Measurements from ENCODE around the gene BCAS3.
"Not testable (repeated sequence)": the region's sequence is repeated elsewhere in the genome, so short reads cannot be mapped to it uniquely, and the experiment has no call there.

Gene BCAS3

GRCh38 chr17:61416540-61417363, 739.1 kb downstream of the BCAS3 start:
- peak; percentile 94 for DNase-seq

DNA sequence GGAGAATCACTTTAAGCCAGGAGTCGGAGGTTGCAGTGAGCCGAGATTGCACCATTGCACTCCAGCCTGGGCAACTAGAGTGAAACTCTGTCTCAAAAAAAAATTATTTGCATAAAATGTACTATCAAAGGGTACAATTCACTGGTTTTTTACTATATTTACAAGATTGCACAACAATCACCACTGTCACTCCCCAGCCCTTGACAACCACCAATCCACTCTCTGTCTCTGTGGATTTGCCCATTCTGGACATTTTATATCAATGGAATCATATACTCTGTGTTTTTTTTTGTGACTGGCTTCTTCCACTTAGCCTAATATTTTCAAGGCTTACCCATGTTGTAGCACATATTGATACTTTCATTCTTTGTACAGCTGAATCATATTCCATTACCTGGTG, 740.8 kb downstream of the BCAS3 start:
- DNase-seq, result no peak

DNA sequence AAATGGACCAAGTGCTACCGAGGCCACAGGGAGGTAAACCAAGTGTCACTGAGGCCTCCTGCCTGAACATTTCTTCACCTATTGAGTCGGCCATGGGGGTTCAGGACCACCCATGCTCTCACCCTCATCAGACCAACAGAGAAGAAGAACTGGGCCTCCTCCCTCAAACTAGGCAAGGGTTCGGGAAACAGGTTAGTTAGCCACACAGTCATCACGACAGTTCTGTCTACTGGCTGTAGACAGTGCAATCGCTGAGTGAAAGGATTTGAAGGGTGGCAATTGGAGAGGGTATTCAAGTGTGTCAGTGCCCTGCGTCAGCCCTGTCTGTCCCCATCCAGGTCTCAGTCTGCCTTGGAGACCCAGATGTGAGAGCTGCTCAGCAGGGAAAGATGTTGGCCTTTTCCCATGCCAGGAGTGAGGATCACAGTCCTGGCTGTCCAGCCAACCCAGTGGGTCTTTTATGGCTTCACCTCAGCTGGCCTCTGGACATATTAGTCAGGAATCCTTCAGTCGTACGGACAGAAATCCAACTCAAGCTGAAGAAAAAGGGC, 741.9 kb downstream of the BCAS3 start:
- DNase-seq, result no peak

GRCh38 chr17:61420052-61420451, 742.4 kb downstream of the BCAS3 start:
- no peak for DNase-seq

GRCh38 chr17:61420745-61421398, 743.2 kb downstream of the BCAS3 start:
- no peak for DNase-seq

GRCh38 chr17:61421460-61421859, 743.8 kb downstream of the BCAS3 start:
- no peak for DNase-seq

GRCh38 chr17:61422116-61422799, 744.6 kb downstream of the BCAS3 start:
- DNase-seq, result no peak

GRCh38 chr17:61422869-61423268, 745.2 kb downstream of the BCAS3 start:
- no peak for DNase-seq

DNA sequence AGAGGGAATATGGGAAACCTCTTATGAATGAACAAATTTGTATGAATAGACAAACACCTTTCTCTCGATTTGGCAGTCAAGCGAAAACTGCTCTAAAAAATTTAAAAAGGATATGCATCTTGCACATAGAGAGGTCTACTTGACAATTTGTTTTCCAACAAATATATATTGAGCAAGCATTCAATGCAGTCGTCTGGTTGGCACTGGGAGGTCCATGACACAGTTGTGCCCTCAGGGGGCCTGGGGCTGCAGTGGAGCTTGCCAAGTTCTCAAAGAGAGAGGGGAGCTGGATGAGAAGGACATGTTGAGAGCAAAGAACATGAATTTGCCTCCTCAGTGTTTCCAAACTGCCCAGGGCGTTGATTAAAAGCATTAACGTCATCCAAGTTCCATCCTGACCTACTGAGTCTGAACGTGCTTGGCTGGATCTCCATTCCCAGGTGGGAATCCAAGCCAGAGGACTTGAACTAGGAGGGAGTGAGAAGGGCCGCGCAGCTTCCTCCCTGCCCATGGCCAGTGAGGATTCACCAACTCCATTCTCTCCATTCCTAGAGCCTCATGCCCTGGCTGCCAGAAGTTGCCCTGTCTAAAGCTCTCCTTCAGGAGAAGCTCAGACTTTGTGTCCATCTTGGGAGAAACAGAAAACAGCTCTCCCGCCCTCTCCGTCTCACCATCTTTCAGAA, 746.5 kb downstream of the BCAS3 start:
- no peak for DNase-seq

DNA sequence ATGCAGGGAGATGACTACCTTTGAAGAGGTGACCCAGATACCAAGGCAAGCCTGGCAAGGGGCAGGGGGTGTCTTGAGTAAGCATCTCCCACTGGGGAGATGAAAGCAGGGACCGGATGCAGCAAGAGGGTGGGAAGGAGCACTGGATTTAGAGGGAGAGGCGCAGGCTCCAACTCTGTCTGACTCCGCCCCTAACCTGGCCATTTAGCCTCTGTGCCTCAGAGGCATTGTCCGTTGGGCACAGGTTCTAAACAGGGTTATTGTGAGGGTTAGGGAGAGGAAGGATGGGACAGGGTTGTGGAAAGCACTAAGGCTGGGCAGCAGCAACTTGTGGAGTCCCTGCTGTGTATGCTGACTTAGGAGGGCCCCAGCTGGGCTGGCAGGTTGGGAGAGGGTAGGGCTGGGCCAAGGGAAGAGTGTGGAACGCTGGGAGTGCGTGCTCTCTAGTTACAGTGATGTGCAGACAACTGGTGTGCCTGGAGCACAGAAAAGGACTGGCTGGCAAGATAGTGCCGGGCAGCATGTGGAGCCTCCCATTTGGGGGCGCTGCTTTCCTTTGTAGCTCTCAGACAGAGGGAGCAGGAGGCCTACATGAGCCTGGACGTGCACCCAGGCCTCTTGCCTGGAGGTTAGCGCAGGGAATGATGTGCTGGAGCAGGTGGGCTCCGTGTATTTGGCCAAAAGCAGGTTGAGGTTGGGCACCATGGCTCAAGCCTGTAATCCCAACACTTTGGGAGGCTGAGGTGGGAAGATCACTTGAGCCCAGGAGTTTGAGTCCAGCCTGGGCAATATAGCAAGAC, 748.2 kb downstream of the BCAS3 start:
- DNase-seq, result no peak

DNA sequence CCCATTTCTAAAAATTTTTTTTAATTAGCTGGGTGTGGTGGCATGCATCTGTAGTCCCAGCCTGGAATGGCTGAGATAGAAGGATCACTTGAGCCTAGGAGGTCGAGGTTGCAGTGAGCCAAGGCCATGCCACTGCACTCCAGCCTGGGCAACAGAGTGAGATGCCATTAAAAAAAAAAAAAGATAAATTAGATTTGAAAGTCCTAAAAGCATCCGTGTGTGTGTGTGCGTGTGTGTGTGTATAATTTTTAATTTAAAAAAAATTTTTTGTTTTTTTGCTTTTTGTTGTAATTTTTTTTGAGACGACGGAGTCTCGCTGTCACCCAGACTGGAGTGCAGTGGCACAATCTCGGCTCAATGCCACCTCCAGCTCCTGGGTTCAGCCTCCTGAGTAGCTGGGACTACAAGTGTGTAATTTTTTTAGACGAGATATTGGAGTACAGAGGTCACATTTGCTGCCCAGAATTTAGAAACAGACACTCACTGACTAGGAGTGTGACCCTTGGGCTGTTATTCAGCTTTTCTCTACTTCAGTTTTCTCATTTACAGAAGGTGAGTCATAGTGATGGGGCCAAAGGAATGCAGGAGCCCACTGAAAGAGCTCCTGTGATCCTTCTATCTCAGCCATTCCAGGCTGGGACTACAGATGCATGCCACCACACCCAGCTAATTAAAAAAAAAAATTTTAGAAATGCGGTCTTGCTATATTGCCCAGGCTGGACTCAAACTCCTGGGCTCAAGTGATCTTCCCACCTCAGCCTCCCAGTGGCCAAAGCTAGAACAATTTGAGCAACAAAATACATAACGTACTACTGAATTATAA, 749.0 kb downstream of the BCAS3 start:
- DNase-seq, result no peak

DNA sequence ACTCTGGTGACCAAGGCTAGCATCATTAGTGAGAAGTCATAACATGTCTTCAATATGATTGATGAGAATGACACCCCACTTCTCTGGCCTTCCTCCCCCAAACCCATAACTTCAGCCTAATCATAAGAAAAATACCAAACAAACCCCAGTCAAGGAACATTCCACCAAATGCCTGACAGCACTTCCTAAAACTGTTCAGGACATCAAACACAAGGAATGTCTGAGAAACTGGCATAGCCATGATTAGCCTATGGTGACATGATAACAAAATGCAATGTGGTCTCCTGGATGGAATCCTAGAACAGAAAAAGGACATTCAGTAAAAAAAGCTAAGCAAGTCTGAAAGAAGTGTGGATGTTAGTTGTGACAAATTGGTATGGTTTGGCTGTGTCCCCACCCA, 749.9 kb downstream of the BCAS3 start:
- no peak for DNase-seq

DNA sequence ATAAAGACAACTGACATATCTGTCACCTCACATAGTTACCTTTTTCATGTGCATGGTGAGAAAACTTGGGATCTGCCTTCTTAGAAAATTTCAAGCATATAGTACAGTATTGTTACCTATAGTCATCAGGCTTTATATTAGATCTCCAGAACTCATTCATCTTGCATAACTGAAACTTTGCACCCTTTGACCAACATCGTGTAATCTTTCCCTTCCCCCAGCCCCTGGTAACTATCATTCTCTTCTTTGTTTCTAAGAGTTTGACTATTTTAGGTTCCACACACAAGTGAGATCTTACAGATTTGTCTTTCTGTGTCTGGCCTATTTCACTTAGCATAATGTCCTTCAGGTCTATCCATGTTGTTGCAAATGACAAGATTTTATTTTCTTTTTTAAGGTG, 751.6 kb downstream of the BCAS3 start:
- no peak for DNase-seq

DNA sequence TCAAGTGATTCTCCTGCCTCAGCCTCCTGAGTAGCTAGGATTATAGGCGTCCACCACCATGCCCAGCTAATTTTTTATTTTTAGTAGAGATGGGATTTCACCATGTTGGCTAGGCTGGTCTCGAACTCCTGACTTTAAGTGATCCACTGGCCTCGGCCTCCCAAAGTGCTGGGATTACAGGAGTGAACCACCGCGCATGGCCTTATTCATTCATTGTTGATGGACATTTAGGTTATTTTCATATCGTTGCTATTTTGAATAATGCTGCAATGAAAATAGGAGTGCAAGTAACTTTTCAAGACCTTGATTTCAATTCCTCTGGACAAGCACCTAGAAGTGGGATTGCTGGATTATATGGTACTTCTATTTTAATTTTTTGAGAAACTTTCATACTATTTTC, 752.2 kb downstream of the BCAS3 start:
- not testable (repeated sequence) for DNase-seq

DNA sequence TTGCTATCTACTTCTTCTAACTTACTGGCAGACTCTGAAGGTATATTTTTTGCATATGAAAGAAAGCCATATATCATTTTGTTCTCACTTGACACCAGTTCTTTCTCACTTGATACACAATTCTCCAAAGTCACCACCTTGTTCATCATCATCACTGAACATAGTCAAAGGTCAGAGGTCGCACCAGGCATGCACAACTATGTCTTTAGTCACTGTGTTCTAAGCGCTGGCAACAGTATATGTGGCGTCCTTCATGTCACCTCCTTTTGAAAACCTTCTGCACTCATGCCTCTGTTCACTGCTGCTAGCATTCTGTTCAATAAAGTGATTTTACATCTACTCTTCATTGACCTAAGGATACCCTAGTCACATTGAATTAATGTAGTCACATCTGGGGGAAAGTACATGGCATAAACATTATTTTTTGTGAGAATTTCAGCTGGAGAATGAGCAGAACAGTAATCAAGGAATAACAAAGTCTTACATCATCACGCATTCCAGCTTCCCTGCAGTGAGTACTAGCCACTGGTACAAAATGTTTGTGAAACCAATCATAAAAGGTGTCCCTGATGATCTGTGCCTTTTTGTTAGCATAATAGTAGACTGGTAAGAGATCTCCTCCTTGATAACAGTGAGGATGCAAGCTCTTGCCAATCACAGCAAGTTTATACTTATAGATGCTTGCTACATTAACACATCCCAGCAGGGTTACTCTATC, 754.1 kb downstream of the BCAS3 start:
- no peak for DNase-seq

- no peak for DNase-seq
Observed at GRCh38 chr17:61436273-61436672, 758.6 kb downstream of the BCAS3 start.

GRCh38 chr17:61436995-61437704, 759.5 kb downstream of the BCAS3 start:
- DNase-seq, result no peak

- DNase-seq, result no peak
Observed at GRCh38 chr17:61440697-61441096, 763.0 kb downstream of the BCAS3 start.

DNA sequence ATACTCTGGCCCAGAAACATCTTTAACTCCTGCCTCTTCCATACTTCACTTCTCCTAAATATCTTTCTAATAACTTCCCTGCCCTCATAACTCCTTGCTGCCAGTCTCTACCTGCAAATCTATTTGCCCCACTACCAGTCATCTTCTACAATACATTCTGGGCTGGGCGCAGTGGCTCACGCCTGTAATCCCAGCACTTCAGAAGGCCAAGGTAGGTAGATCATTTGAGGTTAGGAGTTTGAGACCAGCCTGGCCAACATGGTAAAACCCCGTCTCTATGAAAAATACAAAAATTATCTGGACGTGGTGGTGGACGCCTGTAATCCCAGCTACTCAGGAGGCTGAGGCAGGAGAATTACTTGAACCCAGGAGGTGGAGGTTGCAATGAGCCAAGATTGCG, 763.9 kb downstream of the BCAS3 start:
- not testable (repeated sequence) for DNase-seq
